ENCODE measurements around the gene CCDC13.
A peak's percentile ranks its signal among the peaks of the same experiment; 100 is the strongest.

CCDC13 gene

GRCh38 chr3:42769477-42770131, 3.4 kb downstream of the CCDC13 start:
- Histone ChIP-seq H3K4me3 (ENCODE audit: low read length in 2 of 2) (no peak overlapping the region), H3K36me3 (ENCODE audit: control insufficient read depth in 2 of 2, insufficient read depth in 2 of 2, low read length in 2 of 2) (no peaks in the 10 kb centered on the region), H3K9ac (ENCODE audit: low read length in 2 of 2) (no peak overlapping the region), H3K4me1 (ENCODE audit: control insufficient read depth, insufficient read depth, low read length) (peaks cover 7% of the 10 kb centered on the region), H3K9me3 (ENCODE audit: control insufficient read depth in 2 of 2, low read length in 2 of 2) (no peaks in the 10 kb centered on the region), H3K27me3 (ENCODE audit: control insufficient read depth in 1 of 2, insufficient read depth in 2 of 2, low read length in 2 of 2) (no peaks in the 10 kb centered on the region), H3K27ac (ENCODE audit: low read length) (no peak overlapping the region)

GRCh38 chr3:42764561-42765295, 8.3 kb downstream of the CCDC13 start:
- no peaks in the 10 kb centered on the region for H3K9me3 ChIP-seq (ENCODE audit: control insufficient read depth in 2 of 2, low read length in 2 of 2)
- H3K9ac ChIP-seq (ENCODE audit: low read length in 2 of 2) = no peak overlapping the region
- H3K4me1 ChIP-seq (ENCODE audit: control insufficient read depth, insufficient read depth, low read length) = peaks cover 4% of the 10 kb centered on the region
- H3K4me3 ChIP-seq (ENCODE audit: low read length in 2 of 2) = no peak overlapping the region
- H3K27ac ChIP-seq (ENCODE audit: low read length) = no peak overlapping the region
- H3K36me3 ChIP-seq (ENCODE audit: control insufficient read depth in 2 of 2, insufficient read depth in 2 of 2, low read length in 2 of 2) = no peaks in the 10 kb centered on the region
- no peaks in the 10 kb centered on the region for H3K27me3 ChIP-seq (ENCODE audit: control insufficient read depth in 1 of 2, insufficient read depth in 2 of 2, low read length in 2 of 2)

DNA sequence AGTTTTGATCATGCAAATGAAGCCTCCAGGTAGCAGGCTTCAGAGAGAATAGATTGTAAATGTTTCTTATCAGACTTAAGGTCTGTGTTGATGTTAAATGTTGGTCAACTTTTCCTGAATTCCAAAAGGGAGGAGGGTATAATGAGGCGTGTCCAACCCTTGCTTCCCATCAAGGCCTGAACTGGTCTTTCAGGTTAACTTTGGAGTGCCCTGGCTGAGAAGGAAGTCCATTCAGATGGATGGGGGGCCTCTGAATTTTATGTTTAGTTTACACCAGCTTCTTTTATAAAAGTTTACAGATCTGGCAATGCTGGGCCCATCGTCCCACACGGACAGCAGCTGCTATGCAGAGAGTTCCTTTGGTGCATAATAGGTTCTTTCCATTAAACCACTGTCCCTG, 8.9 kb downstream of the CCDC13 start:
- Histone ChIP-seq H3K9ac (ENCODE audit: low read length in 2 of 2) (no peak overlapping the region), H3K27ac (ENCODE audit: low read length) (no peak overlapping the region), H3K4me3 (ENCODE audit: low read length in 2 of 2) (no peak overlapping the region), H3K9me3 (ENCODE audit: control insufficient read depth in 2 of 2, low read length in 2 of 2) (no peaks in the 10 kb centered on the region), H3K36me3 (ENCODE audit: control insufficient read depth in 2 of 2, insufficient read depth in 2 of 2, low read length in 2 of 2) (no peaks in the 10 kb centered on the region), H3K4me1 (ENCODE audit: control insufficient read depth, insufficient read depth, low read length) (peaks cover 4% of the 10 kb centered on the region), H3K27me3 (ENCODE audit: control insufficient read depth in 1 of 2, insufficient read depth in 2 of 2, low read length in 2 of 2) (no peaks in the 10 kb centered on the region)

DNA sequence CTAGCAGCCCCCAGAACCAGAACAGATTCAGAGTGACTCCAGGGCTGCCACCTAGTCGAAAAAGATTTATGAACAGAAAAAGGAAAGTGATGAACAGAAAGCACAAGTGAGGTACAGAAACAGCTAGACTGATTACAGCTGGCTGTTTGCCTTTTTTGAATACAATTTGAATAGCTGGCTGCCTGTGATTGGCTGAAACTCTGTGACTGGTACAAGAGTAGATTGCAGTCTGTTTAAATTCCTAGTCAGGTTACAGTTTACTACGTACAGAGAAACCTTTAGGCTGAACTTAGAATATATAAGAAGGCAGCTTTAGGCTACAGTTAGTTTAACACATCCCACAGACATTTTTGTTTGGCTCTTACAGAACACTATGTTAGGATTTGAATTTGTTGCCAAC, 10.0 kb downstream of the CCDC13 start:
- Histone ChIP-seq H3K9ac (ENCODE audit: low read length in 2 of 2) (no peak overlapping the region), H3K27ac (ENCODE audit: low read length) (peak overlapping the region; percentile 18), H3K9me3 (ENCODE audit: control insufficient read depth in 2 of 2, low read length in 2 of 2) (no peaks in the 10 kb centered on the region), H3K36me3 (ENCODE audit: control insufficient read depth in 2 of 2, insufficient read depth in 2 of 2, low read length in 2 of 2) (no peaks in the 10 kb centered on the region), H3K4me1 (ENCODE audit: control insufficient read depth, insufficient read depth, low read length) (peaks cover 4% of the 10 kb centered on the region), H3K4me3 (ENCODE audit: low read length in 2 of 2) (no peak overlapping the region), H3K27me3 (ENCODE audit: control insufficient read depth in 1 of 2, insufficient read depth in 2 of 2, low read length in 2 of 2) (no peaks in the 10 kb centered on the region)

GRCh38 chr3:42762046-42762724, 10.9 kb downstream of the CCDC13 start:
- no peak overlapping the region for H3K9ac ChIP-seq (ENCODE audit: low read length in 2 of 2)
- peak overlapping the region; percentile 18 for H3K27ac ChIP-seq (ENCODE audit: low read length)

GRCh38 chr3:42758126-42758525, 14.9 kb downstream of the CCDC13 start:
- no peaks in the 10 kb centered on the region for H3K9me3 ChIP-seq (ENCODE audit: control insufficient read depth in 2 of 2, low read length in 2 of 2)
- H3K9ac ChIP-seq (ENCODE audit: low read length in 2 of 2) = no peak overlapping the region
- no peaks in the 10 kb centered on the region for H3K27me3 ChIP-seq (ENCODE audit: control insufficient read depth in 1 of 2, insufficient read depth in 2 of 2, low read length in 2 of 2)

More at GRCh38 chr3:42762046-42762724, 10.9 kb downstream of the CCDC13 start:
- Histone ChIP-seq H3K4me1 (ENCODE audit: control insufficient read depth, insufficient read depth, low read length) (peaks cover 4% of the 10 kb centered on the region), H3K4me3 (ENCODE audit: low read length in 2 of 2) (no peak overlapping the region), H3K9me3 (ENCODE audit: control insufficient read depth in 2 of 2, low read length in 2 of 2) (no peaks in the 10 kb centered on the region), H3K36me3 (ENCODE audit: control insufficient read depth in 2 of 2, insufficient read depth in 2 of 2, low read length in 2 of 2) (no peaks in the 10 kb centered on the region), H3K27me3 (ENCODE audit: control insufficient read depth in 1 of 2, insufficient read depth in 2 of 2, low read length in 2 of 2) (no peaks in the 10 kb centered on the region)

GRCh38 chr3:42756681-42757213, 16.3 kb downstream of the CCDC13 start:
- no peaks in the 10 kb centered on the region for H3K36me3 ChIP-seq (ENCODE audit: control insufficient read depth in 2 of 2, insufficient read depth in 2 of 2, low read length in 2 of 2)
- no peak overlapping the region for H3K9ac ChIP-seq (ENCODE audit: low read length in 2 of 2)
- no peaks in the 10 kb centered on the region for H3K4me1 ChIP-seq (ENCODE audit: control insufficient read depth, insufficient read depth, low read length)
- no peaks in the 10 kb centered on the region for H3K9me3 ChIP-seq (ENCODE audit: control insufficient read depth in 2 of 2, low read length in 2 of 2)
- H3K27ac ChIP-seq (ENCODE audit: low read length) = no peak overlapping the region
- no peaks in the 10 kb centered on the region for H3K27me3 ChIP-seq (ENCODE audit: control insufficient read depth in 1 of 2, insufficient read depth in 2 of 2, low read length in 2 of 2)
- no peak overlapping the region for H3K4me3 ChIP-seq (ENCODE audit: low read length in 2 of 2)

More at GRCh38 chr3:42758126-42758525, 14.9 kb downstream of the CCDC13 start:
- H3K4me1 ChIP-seq (ENCODE audit: control insufficient read depth, insufficient read depth, low read length) = peaks cover 3% of the 10 kb centered on the region
- H3K36me3 ChIP-seq (ENCODE audit: control insufficient read depth in 2 of 2, insufficient read depth in 2 of 2, low read length in 2 of 2) = no peaks in the 10 kb centered on the region
- H3K4me3 ChIP-seq (ENCODE audit: low read length in 2 of 2) = no peak overlapping the region
- no peak overlapping the region for H3K27ac ChIP-seq (ENCODE audit: low read length)

GRCh38 chr3:42755681-42756578, 17.1 kb downstream of the CCDC13 start:
- Histone ChIP-seq H3K36me3 (ENCODE audit: control insufficient read depth in 2 of 2, insufficient read depth in 2 of 2, low read length in 2 of 2) (no peaks in the 10 kb centered on the region), H3K4me1 (ENCODE audit: control insufficient read depth, insufficient read depth, low read length) (peaks cover 4% of the 10 kb centered on the region)

DNA sequence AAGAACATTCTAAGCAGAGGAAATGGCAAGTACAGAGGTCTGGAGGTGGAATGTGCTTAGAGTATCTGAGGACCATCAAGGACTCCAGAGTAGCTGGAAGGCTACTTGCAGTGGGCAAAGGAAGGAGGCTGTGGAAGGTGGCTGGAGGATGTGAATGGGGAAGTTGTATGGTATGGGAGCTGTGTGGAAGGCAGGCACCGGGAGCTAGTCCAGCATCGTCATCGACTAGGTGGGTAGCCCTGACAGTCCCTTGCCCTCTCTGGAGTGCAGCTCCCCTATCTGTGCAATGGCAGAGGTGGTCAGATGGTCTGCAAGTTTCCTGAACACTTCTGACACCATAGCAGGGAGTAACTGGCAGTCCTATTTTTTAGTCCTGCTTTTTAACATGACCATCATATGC, 19.3 kb downstream of the CCDC13 start:
- no peak overlapping the region for H3K4me3 ChIP-seq (ENCODE audit: low read length in 2 of 2)
- H3K27ac ChIP-seq (ENCODE audit: low read length) = no peak overlapping the region
- no peaks in the 10 kb centered on the region for H3K9me3 ChIP-seq (ENCODE audit: control insufficient read depth in 2 of 2, low read length in 2 of 2)
- no peaks in the 10 kb centered on the region for H3K36me3 ChIP-seq (ENCODE audit: control insufficient read depth in 2 of 2, insufficient read depth in 2 of 2, low read length in 2 of 2)
- no peak overlapping the region for H3K9ac ChIP-seq (ENCODE audit: low read length in 2 of 2)
- peaks cover 19% of the 10 kb centered on the region for H3K4me1 ChIP-seq (ENCODE audit: control insufficient read depth, insufficient read depth, low read length)
- no peaks in the 10 kb centered on the region for H3K27me3 ChIP-seq (ENCODE audit: control insufficient read depth in 1 of 2, insufficient read depth in 2 of 2, low read length in 2 of 2)

More at GRCh38 chr3:42755681-42756578, 17.1 kb downstream of the CCDC13 start:
- Histone ChIP-seq H3K9me3 (ENCODE audit: control insufficient read depth in 2 of 2, low read length in 2 of 2) (no peaks in the 10 kb centered on the region), H3K4me3 (ENCODE audit: low read length in 2 of 2) (no peak overlapping the region), H3K27me3 (ENCODE audit: control insufficient read depth in 1 of 2, insufficient read depth in 2 of 2, low read length in 2 of 2) (no peaks in the 10 kb centered on the region), H3K9ac (ENCODE audit: low read length in 2 of 2) (no peak overlapping the region), H3K27ac (ENCODE audit: low read length) (no peak overlapping the region)

DNA sequence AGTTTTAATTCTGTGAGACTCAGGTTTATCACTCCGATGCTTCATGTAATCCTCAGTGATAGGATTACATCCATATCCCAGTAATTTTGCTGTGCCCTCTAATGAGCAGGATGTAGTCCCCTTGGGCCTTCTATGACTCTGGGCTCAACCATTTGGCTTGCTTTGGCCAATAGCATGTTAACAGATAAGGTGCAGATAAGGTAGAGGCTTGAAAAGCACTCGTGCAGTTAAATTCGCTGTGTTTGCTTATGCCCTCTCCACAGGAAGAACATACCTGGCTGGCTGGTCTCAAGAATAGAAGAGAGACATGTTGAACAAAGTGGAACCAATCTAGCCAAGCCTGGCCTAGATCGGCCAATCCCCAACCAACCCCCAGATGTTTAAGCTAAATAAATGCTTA, 20.1 kb downstream of the CCDC13 start:
- Histone ChIP-seq H3K9ac (ENCODE audit: low read length in 2 of 2) (no peak overlapping the region), H3K27me3 (ENCODE audit: control insufficient read depth in 1 of 2, insufficient read depth in 2 of 2, low read length in 2 of 2) (no peaks in the 10 kb centered on the region), H3K9me3 (ENCODE audit: control insufficient read depth in 2 of 2, low read length in 2 of 2) (no peaks in the 10 kb centered on the region), H3K36me3 (ENCODE audit: control insufficient read depth in 2 of 2, insufficient read depth in 2 of 2, low read length in 2 of 2) (no peaks in the 10 kb centered on the region), H3K4me3 (ENCODE audit: low read length in 2 of 2) (no peak overlapping the region), H3K27ac (ENCODE audit: low read length) (no peak overlapping the region), H3K4me1 (ENCODE audit: control insufficient read depth, insufficient read depth, low read length) (peaks cover 27% of the 10 kb centered on the region)

Measured in stomach smooth muscle (tissue), 2 donors.